Ascending aorta (tissue), 2 donors: ENCODE data around the gene NDUFS8. TPM values are rescaled to one million over a fixed set of nuclear protein-coding genes. Genes with fewer than 3 reads are reported as not detected.

ENCODE experiments used
- DNase-seq, 2 donors: peaks; one replicate each; pipeline ENCODE4 v3.0.0-alpha.2; 2019; ENCODE audit warnings: low spot score in 2 of 2
- H3K27ac ChIP-seq, 2 donors: fragments of 200-600 bp; sonication (generic); one replicate each; pipeline ENCODE4 v1.5.1; 2016 to 2017; ENCODE audit warnings: mild to moderate bottlenecking in 1 of 2
- H3K27me3 ChIP-seq: fragments of 200-600 bp; sonication (generic); one replicate; pipeline ENCODE4 v1.5.1; 2017
- H3K36me3 ChIP-seq, 2 donors: fragments of 200-600 bp; sonication (generic); one replicate each; pipeline ENCODE4 v1.5.1; 2016
- H3K4me1 ChIP-seq, 2 donors: fragments of 200-600 bp; sonication (generic); one replicate each; pipeline ENCODE4 v1.5.1; 2016 to 2017; ENCODE audit warnings: mild to moderate bottlenecking in 1 of 2
- H3K4me3 ChIP-seq, 2 donors: fragments of 200-600 bp; sonication (generic); one replicate each; pipeline ENCODE4 v1.5.1; 2016 to 2017; ENCODE audit warnings: mild to moderate bottlenecking in 1 of 2
- H3K9me3 ChIP-seq, 2 donors: fragments of 200-600 bp; sonication (generic); one replicate each; pipeline ENCODE4 v1.5.1; 2016
- CTCF ChIP-seq, 3 experiments: fragments of 200-600 bp in 2 of 3; fragments of 450-650 bp in 1 of 3; sonication (generic) in 2 of 3; IDR thresholded peaks; one replicate each; pipeline ENCODE4 v1.5.1; 2016 to 2019; ENCODE audit warnings: antibody characterized with exemption in 3 of 3, mild to moderate bottlenecking in 1 of 3, moderate library complexity in 1 of 3
- intact Hi-C: fragments of 100-400 bp; cut with DNase I; formaldehyde crosslinking; loops from one replicate; pipeline ENCODE4 v1.15.1; 2023
- total RNA-seq: library from RNA; depleted of rRNA; stranded (reverse); fragments of >200 nt; gene quantifications from one replicate; pipeline ENCODE4 v1.1.0, GENCODE V29; 2016

Gene NDUFS8
- total RNA-seq, 1 donor from 2014 or later: 316 TPM

DNA sequence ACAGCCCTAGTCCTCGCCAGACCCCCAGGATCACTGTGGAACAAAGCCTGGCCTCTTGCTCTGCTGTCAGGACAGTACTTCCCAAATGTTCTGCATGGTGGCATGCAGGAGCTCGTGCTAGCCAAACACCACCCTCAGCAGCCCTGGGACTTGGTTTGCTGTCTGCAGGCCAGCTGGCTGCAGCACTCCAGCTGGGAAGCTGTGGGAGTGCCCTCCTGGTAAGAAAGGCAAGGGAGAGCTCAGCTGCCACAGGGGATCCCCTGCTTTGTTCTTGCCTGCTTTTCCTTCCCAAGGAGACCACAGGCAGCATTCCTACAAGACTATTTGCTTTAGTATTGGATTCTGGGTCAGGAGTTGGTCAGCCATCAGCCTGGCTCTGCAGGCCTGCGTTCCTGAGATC, 36.3 kb downstream of the NDUFS8 start:
- no peak overlapping the region for H3K27ac ChIP-seq
- H3K27me3 ChIP-seq: no peaks in the 10 kb centered on the region
- intact Hi-C loops: no loop called here
- H3K9me3 ChIP-seq: no peaks in the 10 kb centered on the region
- no peaks in the 10 kb centered on the region for H3K4me1 ChIP-seq
- TF ChIP-seq CTCF (IDR thresholded peaks at IDR 0.05): no peak
- H3K4me3 ChIP-seq: no peak overlapping the region
- DNase-seq: no peak
- peaks cover 21 to 35% of the 10 kb centered on the region in 2 donors for H3K36me3 ChIP-seq

DNA sequence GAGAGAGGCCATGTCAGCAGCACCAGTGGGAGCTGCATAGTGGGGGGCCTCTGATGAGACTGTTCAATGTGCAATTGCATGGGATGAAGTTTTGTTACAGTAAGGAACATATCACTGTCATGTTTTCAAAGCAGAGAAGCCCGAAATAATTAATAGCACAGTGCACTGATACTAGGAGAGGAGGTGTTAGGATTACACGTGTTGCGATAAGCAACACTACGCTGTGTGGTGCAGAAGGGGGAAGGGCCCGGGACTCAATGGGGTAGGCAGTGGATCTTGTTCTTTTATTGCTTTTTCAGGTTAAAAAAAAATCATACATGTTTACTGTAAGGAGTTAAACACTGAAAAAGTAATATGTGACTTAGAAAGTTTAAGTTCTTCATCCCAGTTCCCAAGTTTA, 37.5 kb downstream of the NDUFS8 start:
- Histone ChIP-seq H3K36me3 (peaks cover 21 to 31% of the 10 kb centered on the region in 2 donors), H3K4me1 (no peaks in the 10 kb centered on the region)

GRCh38 chr11:68071281-68072048, 41.0 kb downstream of the NDUFS8 start:
- DNase-seq: no peak
- intact Hi-C loops: no loop called here
- Histone ChIP-seq H3K4me1 (no peaks in the 10 kb centered on the region), H3K27ac (no peak overlapping the region), H3K27me3 (no peaks in the 10 kb centered on the region), H3K36me3 (peaks cover under 1 to 19% of the 10 kb centered on the region in 2 donors), H3K4me3 (no peak overlapping the region), H3K9me3 (no peaks in the 10 kb centered on the region)
- TF ChIP-seq CTCF (IDR thresholded peaks at IDR 0.05): no peak

More for the DNA sequence above, 37.5 kb downstream of the NDUFS8 start:
- no peak for TF ChIP-seq CTCF (IDR thresholded peaks at IDR 0.05)
- Histone ChIP-seq H3K9me3 (no peaks in the 10 kb centered on the region), H3K27ac (no peak overlapping the region), H3K27me3 (no peaks in the 10 kb centered on the region), H3K4me3 (no peak overlapping the region)
- no peak for DNase-seq
- intact Hi-C loops: no loop called here

DNA sequence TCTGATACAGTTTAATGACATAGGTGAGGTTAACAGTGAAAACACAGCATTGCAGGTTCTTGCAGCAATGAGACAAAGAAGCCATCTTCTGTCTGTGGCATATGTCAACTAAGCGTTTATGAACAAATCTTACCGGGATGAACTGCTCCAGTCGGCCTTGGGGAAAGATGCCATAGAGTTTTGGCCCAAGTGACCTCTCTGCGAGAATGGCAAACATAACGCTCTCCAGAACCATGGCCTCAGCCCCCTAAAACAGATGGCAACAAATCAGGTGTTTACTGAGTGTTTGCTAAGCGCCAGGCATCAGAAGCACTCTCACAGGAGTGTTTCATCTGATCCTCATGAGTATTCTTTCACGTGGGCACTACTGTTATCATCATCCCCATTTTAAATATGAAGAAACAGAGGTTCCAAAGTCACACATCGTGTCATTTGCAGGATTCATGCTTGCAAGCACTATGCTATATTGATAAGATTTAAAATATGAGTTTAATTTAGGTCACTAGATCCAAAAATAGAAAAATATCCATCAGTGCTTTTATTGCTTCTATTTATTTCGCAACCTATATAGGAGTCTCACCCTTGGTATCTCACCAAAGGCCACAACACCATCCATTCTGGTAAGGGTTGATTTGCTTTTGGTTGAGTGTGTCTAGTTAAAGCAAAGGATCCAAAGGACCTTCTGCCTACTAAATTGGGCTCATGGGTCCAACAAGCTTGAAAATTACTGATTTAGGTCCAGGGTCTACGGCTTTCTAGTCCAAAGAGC, 44.3 kb downstream of the NDUFS8 start:
- no peak overlapping the region for H3K27ac ChIP-seq
- no peaks in the 10 kb centered on the region for H3K9me3 ChIP-seq
- intact Hi-C loops: no loop called here
- H3K36me3 ChIP-seq: peaks cover 0 to 4% of the 10 kb centered on the region in 2 donors
- no peak for DNase-seq
- no peaks in the 10 kb centered on the region for H3K4me1 ChIP-seq
- H3K27me3 ChIP-seq: no peaks in the 10 kb centered on the region
- no peak overlapping the region for H3K4me3 ChIP-seq
- no peak for TF ChIP-seq CTCF (IDR thresholded peaks at IDR 0.05)

DNA sequence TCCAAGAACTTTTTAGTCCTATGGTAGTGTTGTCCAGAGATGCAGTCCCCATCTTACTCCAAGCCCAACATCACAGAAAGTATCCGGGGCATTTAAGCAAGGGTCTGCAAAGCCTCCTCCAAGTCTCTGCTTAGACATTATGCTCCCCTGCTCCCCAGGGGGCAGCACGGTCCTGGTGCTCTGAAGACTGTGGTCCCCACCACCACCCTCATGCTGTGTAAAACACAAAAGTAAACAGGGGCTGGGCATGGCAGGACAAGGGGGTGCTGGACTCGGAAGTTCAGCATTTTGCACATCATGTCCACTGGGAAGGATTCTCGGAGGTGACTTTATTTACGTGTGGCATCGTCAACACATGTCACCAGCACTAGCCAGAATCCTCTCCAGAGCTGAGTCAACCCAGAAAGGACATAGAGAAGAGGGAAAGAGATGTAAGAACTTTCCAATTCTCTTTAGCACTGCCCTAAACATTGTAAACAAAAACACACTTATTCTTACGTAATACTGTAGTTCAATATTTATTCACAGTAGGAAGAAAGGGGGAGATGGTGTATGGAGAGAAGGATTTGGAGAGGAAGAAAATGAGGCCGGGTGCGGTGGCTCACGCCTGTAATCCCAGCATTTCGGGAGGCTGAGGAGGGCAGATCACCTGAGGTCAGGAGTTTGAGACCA, 46.0 kb downstream of the NDUFS8 start:
- no peaks in the 10 kb centered on the region for H3K27me3 ChIP-seq
- no peaks in the 10 kb centered on the region for H3K4me1 ChIP-seq
- H3K36me3 ChIP-seq: no peaks in the 10 kb centered on the region
- TF ChIP-seq CTCF (IDR thresholded peaks at IDR 0.05): no peak
- H3K27ac ChIP-seq: no peak overlapping the region
- intact Hi-C loops: no loop called here
- DNase-seq: no peak
- no peak overlapping the region for H3K4me3 ChIP-seq
- no peaks in the 10 kb centered on the region for H3K9me3 ChIP-seq
